ENCODE data around the gene TRIM24.

The TRIM24 gene

GRCh38 chr7:138625849-138626230 lies 165.8 kb downstream of the TRIM24 start:
- no peak for DNase-seq (ENCODE audit: low read depth)

- no peak for DNase-seq (ENCODE audit: low read depth)
These were observed 166.8 kb downstream of the TRIM24 start for GRCh38 chr7:138626846-138627245.

- no peak for DNase-seq (ENCODE audit: low read depth)
These were observed 167.3 kb downstream of the TRIM24 start for GRCh38 chr7:138627361-138627760.

GRCh38 chr7:138630059-138630610 lies 170.1 kb downstream of the TRIM24 start:
- no peak for DNase-seq (ENCODE audit: low read depth)

GRCh38 chr7:138632384-138632783 lies 172.3 kb downstream of the TRIM24 start:
- no peak for DNase-seq (ENCODE audit: low read depth)

- DNase-seq (ENCODE audit: low read depth), result no peak
These were observed 173.0 kb downstream of the TRIM24 start for GRCh38 chr7:138632826-138633602.

Data from ELR (cell line).